ENCODE data around the gene MYO9B. TPM values are rescaled to one million over a fixed set of nuclear protein-coding genes. Genes with fewer than 3 reads are reported as not detected.
A peak's percentile ranks its signal among the peaks of the same experiment; 100 is the strongest.

Gene MYO9B
- total and polyA plus RNA-seq, 9 of the 15 experiments (the other 6 are each of a cell fraction or from before 2014, with no cell fraction given) = 2.4 to 77.6 (median 23.0) TPM

- Histone ChIP-seq H3K9me1 (ENCODE audit: control insufficient read depth, insufficient read depth, low read length) (peaks cover 3% of the 10 kb centered on the region), H3K79me2 (ENCODE audit: control insufficient read depth, insufficient read depth, low read length) (peaks cover 95% of the 10 kb centered on the region), H4K20me1 (replicated peaks; ENCODE audit: control insufficient read depth, insufficient read depth, low read length) (peaks cover 22% of the 10 kb centered on the region), H2AFZ (ENCODE audit: low read depth, low read length) (no peak overlapping the region), H3K9me3 (replicated peaks; ENCODE audit: control insufficient read depth, insufficient read depth, low read depth, low read length) (no peaks in the 10 kb centered on the region), H3K4me3 (peak overlapping the region; percentile 78), H3K27me3 (ENCODE audit: control insufficient read depth in 2 of 2, insufficient read depth in 2 of 2, low read length in 2 of 2) (no peaks in the 10 kb centered on the region; a peak in 1 of 5 replicates), H3K9ac (ENCODE audit: insufficient read depth in 1 of 2, low read depth in 2 of 2, low read length in 2 of 2) (peak overlapping the region; percentile 75 to 96), H3K27ac (ENCODE audit: extremely low read depth, low read depth, low read length) (peak overlapping the region; percentile 81), H3K4me1 (replicated peaks in 1 of 2; ENCODE audit: control insufficient read depth in 2 of 2, insufficient read depth in 2 of 2, low read length in 2 of 2) (peaks cover 28 to 58% of the 10 kb centered on the region in 2 experiments; a peak in 4 of 5 replicates), H3K4me2 (ENCODE audit: insufficient read depth, low read length) (peak overlapping the region; percentile 85), H3K36me3 (ENCODE audit: control insufficient read depth, insufficient read depth, low read length) (peaks cover 28% of the 10 kb centered on the region)
- FAIRE-seq (no peak), ATAC-seq (no peak), DNase-seq (ENCODE audit: extremely low read depth in 1 of 4, low spot score in 3 of 4) (peak in 1 of 4 experiments; percentile 31)
- intact Hi-C loops (cut with micrococcal nuclease) (loop anchor here (10.0 kb wide), 1 partner anchor 128 kb away; no protein-coding TSS in a partner anchor), in situ Hi-C loops (cut with MboI) (no loop called here)
- TSS peak; percentile 48 for BruUV-seq (replicated peaks)
- WGBS (ENCODE audit: insufficient coverage, low coverage, missing lambda C conversion rate) = 5% methylated on average over 10 of the region's 12 CpGs
- ChIA-PET POLR2A (interaction anchor here (0.6 to 1.8 kb wide), 4 partner anchors 9 to 337 kb away, joined by 3 to 11 read pairs (median 6); no protein-coding TSS in a partner anchor), CTCF (ENCODE audit: low intra/inter-chr PET ratio) (no interaction called here)
- TF ChIP-seq CCNT2 (IDR thresholded peaks at IDR 0.05; ENCODE audit: borderline replicate concordance, extremely low read depth, insufficient read length, low read depth, low read length) (no peak), ZNF3 (CRISPR knock-in tag; IDR thresholded peaks at IDR 0.05) (no peak), NCOA2 (IDR thresholded peaks at IDR 0.05; ENCODE audit: partially characterized antibody in 2 of 2) (no peak), SIN3A (IDR thresholded peaks at IDR 0.05; ENCODE audit: borderline replicate concordance in 2 of 2, control insufficient read depth in 1 of 2, low read depth in 2 of 2, low read length in 2 of 2) (0 out of 4 replicates have a peak, but pooled peaks of 1 of the 2 experiments have one; percentile 21), ZNF830 (CRISPR knock-in tag; IDR thresholded peaks at IDR 0.05) (no peak), ZNF79 (CRISPR knock-in tag; IDR thresholded peaks at IDR 0.05; ENCODE audit: low read depth) (no peak), BRD4 (IDR thresholded peaks at IDR 0.05) (no peak), ZNF766 (CRISPR knock-in tag; conservative IDR thresholded peaks at IDR 0.05) (no peak)
Observed at GRCh38 chr19:17076543-17076991, 990 bp downstream of the MYO9B start.
